SK-N-SH treated with all-trans-retinoic acid at 6 μM for 48 hours (cell line): ENCODE results near the gene OSBPL1A.

ENCODE experiments used
- CSDC2 ChIP-seq: fragments of 250-450 bp; sonication (Bioruptor Pico); IDR thresholded peaks from 2 replicates; pipeline ENCODE4 v1.5.0; 2020; ENCODE audit warnings: mild to moderate bottlenecking, moderate library complexity
- POU6F1 ChIP-seq: fragments of 250-450 bp; sonication (Bioruptor Pico); IDR thresholded peaks from 2 replicates; pipeline ENCODE4 v1.8.0; 2021; ENCODE audit warnings: low read depth, mild to moderate bottlenecking, moderate library complexity, borderline replicate concordance
- TOX ChIP-seq: fragments of 250-450 bp; sonication (Bioruptor Pico); IDR thresholded peaks from 2 replicates; pipeline ENCODE4 v1.8.0; 2021; ENCODE audit warnings: mild to moderate bottlenecking, moderate library complexity, borderline replicate concordance
- ZC3H10 ChIP-seq: fragments of 250-450 bp; sonication (Bioruptor Pico); IDR thresholded peaks from 2 replicates; pipeline ENCODE4 v1.5.1; 2021; ENCODE audit warnings: mild to moderate bottlenecking, moderate library complexity
- ZFP30 ChIP-seq: fragments of 450-650 bp; formaldehyde crosslinking; IDR thresholded peaks from 2 replicates; pipeline ENCODE4 v1.5.0; 2022; ENCODE audit warnings: mild to moderate bottlenecking, moderate library complexity
- TF ChIP-seq, protein P1 (sequence below): fragments of 250-450 bp; sonication (Bioruptor Pico); IDR thresholded peaks from 2 replicates; pipeline ENCODE4 v1.8.0; 2020; ENCODE audit warnings: mild to moderate bottlenecking, moderate library complexity, borderline replicate concordance

DNA sequence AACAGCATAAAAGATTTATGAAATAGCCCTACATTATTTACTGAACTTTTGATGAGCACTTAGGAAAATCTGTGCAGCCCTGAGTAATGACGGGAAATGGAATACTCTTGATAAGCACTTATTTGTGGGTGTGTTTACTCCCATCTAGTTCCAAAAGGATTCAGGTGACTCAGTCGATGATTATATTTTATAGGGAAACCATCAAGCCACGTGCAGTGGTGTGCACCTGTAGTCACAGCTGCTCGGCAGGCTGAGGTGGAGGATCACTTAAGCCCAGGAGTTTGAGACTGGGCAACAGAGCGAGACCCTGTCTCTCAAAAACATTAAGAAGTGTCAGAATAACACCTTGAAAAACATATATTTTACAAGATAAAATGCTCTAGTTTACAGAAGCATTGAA, 166.9 kb downstream of the OSBPL1A start:
- TF ChIP-seq ZFP30 (CRISPR knock-in tag) (no peak), TOX (CRISPR knock-in tag) (no peak), ZC3H10 (CRISPR knock-in tag) (no peak), CSDC2 (no peak), POU6F1 (CRISPR knock-in tag) (no peak)
- TF ChIP-seq, protein P1, sequence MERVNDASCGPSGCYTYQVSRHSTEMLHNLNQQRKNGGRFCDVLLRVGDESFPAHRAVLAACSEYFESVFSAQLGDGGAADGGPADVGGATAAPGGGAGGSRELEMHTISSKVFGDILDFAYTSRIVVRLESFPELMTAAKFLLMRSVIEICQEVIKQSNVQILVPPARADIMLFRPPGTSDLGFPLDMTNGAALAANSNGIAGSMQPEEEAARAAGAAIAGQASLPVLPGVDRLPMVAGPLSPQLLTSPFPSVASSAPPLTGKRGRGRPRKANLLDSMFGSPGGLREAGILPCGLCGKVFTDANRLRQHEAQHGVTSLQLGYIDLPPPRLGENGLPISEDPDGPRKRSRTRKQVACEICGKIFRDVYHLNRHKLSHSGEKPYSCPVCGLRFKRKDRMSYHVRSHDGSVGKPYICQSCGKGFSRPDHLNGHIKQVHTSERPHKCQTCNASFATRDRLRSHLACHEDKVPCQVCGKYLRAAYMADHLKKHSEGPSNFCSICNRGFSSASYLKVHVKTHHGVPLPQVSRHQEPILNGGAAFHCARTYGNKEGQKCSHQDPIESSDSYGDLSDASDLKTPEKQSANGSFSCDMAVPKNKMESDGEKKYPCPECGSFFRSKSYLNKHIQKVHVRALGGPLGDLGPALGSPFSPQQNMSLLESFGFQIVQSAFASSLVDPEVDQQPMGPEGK (CRISPR knock-in tag): no peak
